Lung microvascular endothelial cell (primary cell): Measurements from ENCODE around the gene BAG5. TPM values are rescaled to one million over a fixed set of nuclear protein-coding genes. Genes with fewer than 3 reads are reported as not detected.

Source experiments
- DNase-seq, 2 donors: peaks; one replicate each; pipeline versions ENCODE4 v3.0.0 to v3.0.0-alpha.2; 2010; ENCODE audit warnings: low read depth in 2 of 2
- total RNA-seq: library from RNA; depleted of rRNA; stranded (reverse); fragments of >200 nt; gene quantifications from 2 replicates; pipeline ENCODE4 v1.2.1, GENCODE V29; 2014

BAG5 gene
- total RNA-seq, 1 donor from 2014 or later, result 25.4 TPM

DNA sequence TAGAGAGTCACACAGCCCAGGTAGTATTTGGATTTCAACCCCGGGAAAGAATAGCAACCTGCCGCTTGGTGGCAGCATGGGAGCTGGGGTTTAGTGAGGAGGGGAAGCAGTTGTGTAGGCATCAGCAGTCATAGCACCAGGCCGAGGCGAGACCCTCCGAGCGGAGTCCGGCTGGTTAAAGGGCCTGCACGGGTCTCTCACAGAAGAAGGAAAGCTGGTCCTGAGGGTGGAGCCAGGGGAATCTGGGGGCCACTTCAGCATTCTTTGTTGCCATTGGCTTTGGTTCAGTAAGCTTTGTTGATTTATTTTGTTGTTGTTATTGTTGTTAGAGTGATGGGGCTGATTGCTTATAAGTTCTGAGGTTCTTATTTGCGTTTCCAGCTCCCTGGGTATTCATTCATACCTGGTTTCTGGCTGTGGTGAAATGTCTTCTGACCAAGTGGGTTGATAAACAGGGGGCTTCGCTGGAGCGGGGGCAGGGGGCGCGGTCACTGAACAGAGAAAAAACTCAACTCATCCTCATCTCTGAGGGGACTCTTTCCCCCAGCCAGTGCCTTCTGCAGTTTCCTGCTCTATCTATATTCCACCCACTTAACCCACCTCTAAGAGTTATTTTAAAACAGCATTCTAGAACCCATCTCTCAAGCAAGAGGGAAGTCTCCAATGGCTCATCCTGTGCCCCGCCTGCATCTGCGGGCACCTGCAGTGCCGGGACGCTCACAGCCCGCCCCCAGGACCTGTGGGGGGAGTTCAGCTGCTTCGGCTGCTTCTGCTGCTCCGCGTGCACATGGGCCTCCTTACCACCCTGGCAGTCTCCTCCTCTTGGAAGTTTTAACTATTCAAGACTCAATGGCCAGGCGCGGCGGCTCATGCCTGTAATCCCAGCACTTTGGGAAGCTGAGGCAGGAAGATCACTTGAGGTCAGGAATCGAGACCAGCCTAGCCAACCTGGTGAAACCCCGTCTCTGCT is 51.4 kb downstream of the BAG5 start:
- no peak for DNase-seq

DNA sequence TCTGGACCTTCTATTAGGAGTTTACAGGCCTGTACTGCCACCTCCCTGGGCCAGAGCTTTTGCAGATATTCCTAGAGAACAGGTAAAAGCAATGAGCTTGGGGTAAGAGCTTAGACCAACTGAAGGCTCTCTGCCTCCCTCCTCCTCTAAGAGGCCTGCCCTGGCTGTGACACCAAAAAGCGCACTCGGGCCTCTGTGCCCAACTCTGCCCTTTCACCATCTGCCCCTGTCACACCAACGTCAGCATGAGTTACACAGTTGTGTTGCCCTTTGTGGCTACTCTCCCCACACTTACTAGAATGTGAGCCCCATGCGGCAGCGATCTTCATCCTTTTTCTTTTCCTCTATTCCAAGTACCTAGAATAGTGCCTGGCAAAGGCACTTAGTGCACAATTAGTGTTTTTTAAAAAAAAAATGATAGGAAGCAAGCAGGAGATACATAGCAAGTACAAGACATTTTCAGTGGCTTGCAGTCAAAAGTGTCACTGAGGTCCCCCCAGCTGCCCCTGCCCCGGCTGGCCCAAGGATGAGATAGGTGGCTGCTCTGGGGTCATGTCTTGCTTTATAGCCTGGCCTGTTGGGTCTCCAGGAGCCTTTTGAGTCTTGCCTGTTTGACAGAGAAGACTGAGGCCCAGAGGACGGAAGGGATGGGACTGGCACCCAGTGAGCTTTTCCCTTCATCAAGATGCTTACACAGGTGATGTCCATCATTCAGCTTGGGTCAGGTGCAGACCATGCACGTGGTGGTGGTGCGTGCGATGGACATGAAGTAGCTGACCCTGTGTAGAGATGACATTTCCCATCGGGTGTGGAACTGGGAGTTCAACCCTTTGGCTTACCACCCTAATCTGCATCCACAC is 52.4 kb downstream of the BAG5 start:
- DNase-seq, result no peak

DNA sequence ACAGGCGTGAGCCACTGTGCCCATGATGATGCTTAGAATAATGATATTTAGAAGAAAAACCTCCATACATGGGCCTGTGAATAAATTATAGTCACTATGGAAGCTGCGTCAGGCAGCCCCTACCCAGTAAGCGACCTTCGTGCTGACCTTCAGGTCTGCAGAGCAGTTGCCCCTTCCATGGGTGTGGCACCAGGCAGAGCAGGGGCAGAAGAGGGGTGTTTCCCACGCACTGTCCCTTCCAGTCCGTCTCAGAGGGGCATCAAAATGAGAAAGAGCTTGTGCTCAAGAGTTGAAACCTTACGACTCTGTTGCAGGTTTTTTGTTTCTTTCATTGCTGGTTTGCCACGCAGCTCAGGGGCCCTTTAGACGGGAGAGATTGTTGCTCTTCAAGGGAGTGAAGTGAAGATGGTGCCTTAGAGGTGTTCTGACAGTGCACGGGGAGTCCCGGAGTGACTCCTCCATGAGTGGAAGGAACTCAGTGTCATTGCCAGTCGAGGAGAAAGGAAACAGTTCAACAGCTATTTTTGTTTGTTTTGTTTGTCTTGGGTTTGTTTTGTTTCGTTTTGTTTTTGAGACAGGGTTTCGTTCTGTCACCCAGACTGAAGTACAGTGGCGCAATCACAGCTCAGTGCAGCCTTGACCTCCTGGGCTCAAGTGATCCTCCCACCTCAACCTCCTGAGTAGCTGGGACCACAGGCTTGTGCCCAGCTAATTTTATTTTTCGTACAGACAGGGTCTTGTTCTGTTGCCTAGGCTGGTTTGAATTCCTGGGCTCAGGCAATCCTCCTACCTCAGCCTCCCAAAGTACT is 53.7 kb downstream of the BAG5 start:
- no peak for DNase-seq

DNA sequence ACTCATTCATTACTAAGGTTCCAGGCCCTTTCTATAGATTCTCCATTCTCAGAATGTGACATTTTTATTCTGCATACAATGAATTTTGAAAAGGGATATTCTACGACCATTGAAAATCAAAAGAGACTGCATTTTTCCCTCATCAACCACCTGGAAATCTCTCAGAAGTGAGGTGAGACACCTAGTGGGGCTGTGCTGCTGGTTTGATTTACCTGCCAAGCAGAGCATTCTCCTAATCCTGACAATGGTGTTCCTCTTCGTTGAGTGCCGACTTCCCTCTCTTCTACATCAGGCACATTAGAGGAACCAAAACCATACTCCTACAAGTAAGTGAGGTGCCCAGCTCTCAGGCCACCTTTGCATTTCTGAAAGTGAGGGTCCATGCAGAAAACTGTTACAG is 54.7 kb downstream of the BAG5 start:
- DNase-seq, result no peak

Other genes starting within 250 kb of the BAG5 start
- gene EIF5, start 228.4 kb downstream of the BAG5 start, total RNA-seq, result 84.6 and 86.3 TPM in 2 replicates
- gene MARK3, start 177.2 kb downstream of the BAG5 start, total RNA-seq, result 37.3 and 49.4 TPM in 2 replicates
- 1.5 and 11.9 TPM in 2 replicates for gene CKB, start 39.8 kb downstream of the BAG5 start, total RNA-seq
- gene TRMT61A, start 33.5 kb downstream of the BAG5 start, total RNA-seq, result 3.1 and 5.4 TPM in 2 replicates
- 19.4 and 23.2 TPM in 2 replicates for gene COA8, start 303 bp upstream of the BAG5 start, total RNA-seq
- gene KLC1, start 66.6 kb upstream of the BAG5 start, total RNA-seq, result 96.3 and 129 TPM in 2 replicates
- 6.3 and 8.9 TPM in 2 replicates for gene XRCC3, start 152.8 kb upstream of the BAG5 start, total RNA-seq
- 44.2 and 90.9 TPM in 2 replicates for gene ZFYVE21, start 153.2 kb upstream of the BAG5 start, total RNA-seq